Measurements from ENCODE around the gene PLCB3.

PLCB3 gene

GRCh38 chr11:64249563-64250414 lies 1.5 kb upstream of the PLCB3 start:
- DNase-seq (ENCODE audit: low read depth in 4 of 4, low spot score in 1 of 4), result no peak

DNA sequence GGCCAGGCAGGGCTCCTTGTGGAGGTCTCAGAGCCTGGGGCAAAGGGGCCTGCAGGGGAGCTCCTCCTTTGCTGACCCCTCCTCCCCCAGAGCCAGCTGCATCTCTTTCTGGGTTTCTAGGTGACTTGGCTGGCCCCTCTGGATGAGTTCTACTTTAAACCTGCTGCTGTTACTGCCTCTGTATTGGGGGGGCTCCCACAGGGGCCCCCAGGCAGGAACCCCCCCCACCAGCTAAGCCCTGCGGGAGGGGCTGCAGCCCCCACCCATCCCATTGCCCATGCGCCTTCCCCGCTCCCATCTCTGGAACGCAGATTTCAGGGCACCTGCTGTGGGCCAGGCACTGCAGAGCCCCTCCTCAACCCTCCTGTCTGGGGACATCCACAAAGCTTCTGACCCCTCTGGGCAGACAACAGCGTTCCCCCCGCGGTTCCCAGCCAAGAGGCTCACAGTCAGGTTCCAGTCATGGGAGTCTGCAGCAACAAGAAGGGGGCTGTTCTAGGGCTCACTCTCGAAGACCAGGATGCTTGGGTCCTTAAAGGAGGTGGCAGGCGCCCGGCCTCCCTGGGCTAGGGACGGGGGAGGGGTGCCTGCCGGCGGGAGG lies 815 bp upstream of the PLCB3 start:
- DNase-seq (ENCODE audit: low read depth in 4 of 4, low spot score in 1 of 4), result no peak

GRCh38 chr11:64251753-64252002 lies 348 bp downstream of the PLCB3 start:
- no peak for DNase-seq (ENCODE audit: low read depth in 4 of 4, low spot score in 1 of 4)

DNA sequence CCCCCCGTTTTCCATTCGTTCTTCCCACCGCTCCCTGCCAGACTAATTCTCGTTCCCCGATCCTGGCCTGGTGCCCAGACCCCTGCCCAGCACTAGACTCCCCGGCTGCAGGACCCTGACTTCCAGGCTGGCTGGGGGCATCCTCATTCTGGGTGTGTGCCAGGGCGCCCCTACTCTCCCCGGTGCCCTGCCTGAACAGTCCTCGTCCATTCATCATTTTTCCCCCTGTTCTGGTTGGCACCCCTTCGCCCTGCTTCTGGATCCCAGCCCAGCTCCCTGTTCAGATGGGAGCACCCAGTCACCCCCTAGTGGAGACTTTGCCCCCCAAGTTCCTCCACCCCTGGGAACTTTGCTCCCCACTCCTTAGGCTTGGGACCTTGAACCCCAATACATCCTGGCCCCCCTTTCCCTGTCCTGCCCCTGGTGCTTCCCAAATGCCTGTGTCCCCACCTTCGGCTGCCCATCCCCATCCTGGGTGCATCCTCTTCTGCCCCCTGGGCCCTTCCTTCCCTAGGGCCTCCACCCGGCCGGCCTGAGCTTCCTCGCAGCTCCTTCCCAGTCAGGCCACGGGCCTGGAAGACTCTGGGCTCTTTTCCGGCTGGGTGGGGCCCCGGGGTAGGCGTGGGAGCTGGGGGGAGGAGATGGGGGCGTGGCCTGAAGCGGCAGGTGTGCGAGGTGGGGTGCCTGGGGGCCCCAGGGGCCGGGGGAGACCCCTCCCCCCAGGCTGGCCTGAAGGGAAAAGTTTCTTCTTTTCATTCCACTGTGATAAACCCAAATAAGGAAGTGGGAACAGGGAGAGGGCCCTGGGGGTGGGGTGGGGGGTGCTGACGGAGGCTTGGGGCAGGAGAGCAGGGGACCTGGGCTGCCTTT lies 908 bp downstream of the PLCB3 start:
- no peak for DNase-seq (ENCODE audit: low read depth in 4 of 4, low spot score in 1 of 4)

GRCh38 chr11:64253043-64253442 lies 1.7 kb downstream of the PLCB3 start:
- DNase-seq (ENCODE audit: low read depth in 4 of 4, low spot score in 1 of 4), result no peak

DNA sequence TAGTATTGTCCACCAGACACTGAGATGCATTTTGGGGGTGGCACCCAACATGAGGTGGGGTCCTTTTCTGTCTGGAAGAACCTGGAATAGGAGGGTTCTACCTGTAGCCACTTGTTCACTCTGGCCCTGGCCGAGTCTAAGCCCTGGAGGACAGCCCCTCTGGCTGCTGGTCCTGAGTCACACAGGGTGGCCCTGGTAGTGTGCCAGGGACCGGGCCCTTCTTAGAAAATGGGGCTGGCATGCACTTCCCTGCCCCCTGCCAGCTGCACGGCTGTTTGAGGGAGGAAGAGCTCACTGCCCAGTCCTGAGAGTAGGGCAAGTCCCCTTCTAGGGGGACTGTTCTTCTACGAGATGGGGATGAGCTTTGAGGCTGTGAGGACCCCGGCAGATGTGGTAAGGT lies 2.2 kb downstream of the PLCB3 start:
- no peak for DNase-seq (ENCODE audit: low read depth in 4 of 4, low spot score in 1 of 4)

DNA sequence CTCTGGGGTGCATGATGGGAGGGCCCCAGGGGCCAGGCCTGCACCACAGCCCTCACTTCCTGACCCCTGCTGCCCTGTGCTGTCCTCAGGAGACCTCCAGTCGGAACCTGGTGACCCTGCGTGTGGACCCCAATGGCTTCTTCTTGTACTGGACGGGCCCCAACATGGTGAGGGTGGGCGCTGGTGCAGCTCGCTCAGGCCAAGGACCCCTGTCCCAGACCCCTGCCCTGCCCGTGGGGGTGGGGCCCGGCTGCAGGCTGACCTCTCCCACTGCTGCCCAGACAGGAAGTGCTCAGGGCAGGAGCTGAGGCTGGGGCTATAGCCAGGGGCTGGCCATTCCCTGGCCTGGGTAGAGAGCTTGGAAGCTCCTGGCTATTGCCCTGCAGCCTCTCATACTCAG lies 3.0 kb downstream of the PLCB3 start:
- no peak for DNase-seq (ENCODE audit: low read depth in 4 of 4, low spot score in 1 of 4)

GRCh38 chr11:64255135-64256128 lies 4.1 kb downstream of the PLCB3 start:
- no peak for DNase-seq (ENCODE audit: low read depth in 4 of 4, low spot score in 1 of 4)

DNA sequence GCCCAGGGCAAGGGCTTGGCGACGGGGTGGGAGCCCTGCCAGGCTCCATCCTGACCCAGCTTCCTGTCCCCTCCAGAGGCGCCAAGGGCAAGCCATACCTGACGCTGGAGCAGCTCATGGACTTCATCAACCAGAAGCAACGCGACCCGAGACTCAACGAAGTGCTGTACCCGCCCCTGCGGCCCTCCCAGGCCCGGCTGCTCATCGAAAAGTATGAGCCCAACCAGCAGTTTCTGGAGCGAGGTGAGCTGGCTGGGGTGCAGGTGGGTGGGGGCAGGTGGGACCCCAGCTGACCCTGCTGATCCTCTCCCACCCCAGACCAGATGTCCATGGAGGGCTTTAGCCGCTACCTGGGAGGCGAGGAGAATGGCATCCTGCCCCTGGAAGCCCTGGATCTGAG lies 5.0 kb downstream of the PLCB3 start:
- DNase-seq (ENCODE audit: low read depth in 4 of 4, low spot score in 1 of 4), result no peak

DNA sequence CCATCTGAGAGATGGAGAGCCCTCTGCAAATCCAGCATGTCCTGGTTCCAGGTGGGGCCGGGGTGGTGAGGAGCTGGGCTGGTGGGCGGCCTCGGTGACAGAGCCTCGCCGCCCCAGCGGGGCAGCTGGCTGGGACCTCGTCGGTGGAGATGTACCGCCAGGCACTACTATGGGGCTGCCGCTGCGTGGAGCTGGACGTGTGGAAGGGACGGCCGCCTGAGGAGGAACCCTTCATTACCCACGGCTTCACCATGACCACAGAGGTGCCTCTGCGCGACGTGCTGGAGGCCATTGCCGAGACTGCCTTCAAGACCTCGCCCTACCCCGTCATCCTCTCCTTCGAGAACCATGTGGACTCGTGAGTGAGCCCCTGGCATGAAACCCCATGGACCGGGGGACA lies 7.0 kb downstream of the PLCB3 start:
- DNase-seq (ENCODE audit: low read depth in 4 of 4, low spot score in 1 of 4), result no peak

DNA sequence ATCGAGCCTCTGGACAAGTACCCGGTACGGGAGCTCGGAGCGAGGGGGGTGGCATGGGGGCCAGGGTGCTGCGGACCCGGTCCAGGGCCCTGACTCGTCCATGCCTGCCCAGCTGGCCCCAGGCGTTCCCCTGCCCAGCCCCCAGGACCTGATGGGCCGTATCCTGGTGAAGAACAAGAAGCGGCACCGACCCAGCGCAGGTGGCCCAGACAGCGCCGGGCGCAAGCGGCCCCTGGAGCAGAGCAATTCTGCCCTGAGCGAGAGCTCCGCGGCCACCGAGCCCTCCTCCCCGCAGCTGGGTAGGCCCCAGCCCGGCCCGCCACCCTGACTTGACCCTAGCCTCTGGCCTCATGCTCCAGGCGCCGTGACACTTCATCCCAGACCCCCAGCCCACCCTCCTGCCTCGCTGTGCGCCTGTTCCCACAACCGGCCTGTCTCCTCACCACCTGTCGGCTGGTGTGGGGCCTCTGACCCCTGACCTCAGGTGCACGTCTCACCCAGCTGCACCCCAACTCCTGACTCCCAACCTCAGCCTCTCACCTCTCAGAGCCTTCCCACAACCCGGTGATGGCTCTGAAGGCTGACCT lies 7.7 kb downstream of the PLCB3 start:
- DNase-seq (ENCODE audit: low read depth in 4 of 4, low spot score in 1 of 4), result no peak

DNA sequence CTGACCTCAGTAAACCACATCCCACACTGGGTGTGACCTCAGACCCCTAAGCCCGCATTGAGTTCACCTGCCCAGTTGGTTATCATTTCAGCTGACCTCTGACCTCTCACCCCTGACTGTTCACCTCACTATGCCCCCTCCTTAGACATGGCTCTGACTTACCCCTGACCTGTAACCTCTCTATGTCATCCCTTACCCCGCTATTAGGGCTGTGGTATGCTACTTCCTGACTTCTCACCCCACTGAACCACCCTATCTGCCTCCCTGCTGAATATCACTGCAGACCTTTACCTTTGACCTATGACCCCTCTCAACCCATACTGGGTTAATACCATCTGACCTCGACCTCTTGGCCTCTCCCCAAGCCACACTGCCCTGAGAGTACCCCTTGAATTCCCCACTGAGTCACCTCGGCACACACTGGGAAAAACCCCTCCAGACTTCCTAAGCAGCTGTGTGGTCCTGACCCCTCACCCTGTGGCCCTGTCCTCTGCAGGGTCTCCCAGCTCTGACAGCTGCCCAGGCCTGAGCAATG lies 8.3 kb downstream of the PLCB3 start:
- no peak for DNase-seq (ENCODE audit: low read depth in 4 of 4, low spot score in 1 of 4)

DNA sequence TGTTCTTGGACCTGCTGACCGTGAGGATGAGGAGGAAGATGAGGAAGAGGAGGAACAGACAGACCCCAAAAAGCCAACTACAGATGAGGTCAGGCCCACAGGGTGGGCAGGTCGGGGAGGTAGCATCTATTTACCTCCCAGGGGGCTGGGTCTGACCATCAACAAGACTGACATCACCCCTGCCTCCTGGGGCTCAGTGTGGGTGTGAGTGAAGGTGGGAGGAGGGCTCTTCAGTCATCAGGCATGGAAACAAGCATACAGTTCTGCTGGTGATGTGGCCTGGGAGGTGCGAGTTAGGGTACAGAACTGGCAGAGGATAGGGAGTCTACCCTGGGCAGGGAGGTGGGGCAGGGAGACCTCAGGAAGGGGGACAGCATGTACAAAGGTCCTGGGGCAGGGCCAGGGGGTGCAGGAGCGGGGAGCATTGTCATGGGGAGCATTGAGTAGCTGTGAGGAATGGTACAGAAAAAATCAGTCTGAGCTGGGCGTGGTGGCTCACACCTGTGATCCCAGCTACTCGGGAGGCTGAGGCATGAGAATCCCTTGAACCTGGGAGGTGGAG lies 8.9 kb downstream of the PLCB3 start:
- no peak for DNase-seq (ENCODE audit: low read depth in 4 of 4, low spot score in 1 of 4)

DNA sequence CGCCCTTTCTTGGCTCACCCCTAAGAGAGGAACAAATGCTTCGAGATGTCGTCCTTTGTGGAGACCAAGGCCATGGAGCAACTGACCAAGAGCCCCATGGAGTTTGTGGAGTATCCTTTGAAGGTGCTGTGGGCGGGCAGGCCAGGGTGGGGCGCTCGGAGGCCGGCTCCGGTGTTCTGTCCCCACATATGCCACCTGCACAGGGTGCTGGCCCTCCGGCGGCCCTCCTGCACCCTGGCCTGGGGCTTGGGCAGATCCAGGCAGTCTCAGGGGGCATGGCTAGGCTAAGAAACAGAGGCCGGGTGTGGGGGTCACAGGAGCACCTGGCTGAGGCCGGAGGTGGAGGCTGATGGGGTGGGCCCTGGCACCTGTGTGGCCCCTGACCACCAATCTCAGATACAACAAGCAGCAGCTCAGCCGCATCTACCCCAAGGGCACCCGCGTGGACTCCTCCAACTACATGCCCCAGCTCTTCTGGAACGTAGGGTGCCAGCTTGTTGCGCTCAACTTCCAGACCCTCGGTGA lies 10.3 kb downstream of the PLCB3 start:
- no peak for DNase-seq (ENCODE audit: low read depth in 4 of 4, low spot score in 1 of 4)

DNA sequence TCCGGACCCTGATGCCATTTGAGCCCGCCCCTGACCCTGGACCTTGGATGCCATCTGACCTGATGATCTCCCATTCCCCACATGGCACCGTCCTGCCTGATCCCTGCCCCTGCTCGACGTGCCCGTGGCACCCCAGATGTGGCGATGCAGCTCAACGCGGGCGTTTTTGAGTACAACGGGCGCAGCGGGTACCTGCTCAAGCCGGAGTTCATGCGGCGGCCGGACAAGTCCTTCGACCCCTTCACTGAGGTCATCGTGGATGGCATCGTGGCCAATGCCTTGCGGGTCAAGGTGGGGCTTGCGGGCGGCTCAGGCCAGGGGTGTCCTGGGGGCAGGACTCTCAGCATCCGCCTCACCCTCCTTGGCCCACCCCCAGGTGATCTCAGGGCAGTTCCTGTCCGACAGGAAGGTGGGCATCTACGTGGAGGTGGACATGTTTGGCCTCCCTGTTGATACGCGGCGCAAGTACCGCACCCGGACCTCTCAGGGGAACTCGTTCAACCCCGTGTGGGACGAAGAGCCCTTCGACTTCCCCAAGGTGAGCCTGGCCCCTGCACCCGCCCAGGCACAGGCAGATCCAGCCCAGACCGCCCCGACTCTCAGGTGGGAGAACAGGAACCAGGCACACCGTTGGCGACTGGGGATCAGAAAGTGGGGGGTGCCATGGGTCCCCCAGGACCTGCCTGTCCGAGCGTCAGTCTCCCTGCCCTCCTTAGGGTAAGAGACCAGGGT lies 11.1 kb downstream of the PLCB3 start:
- DNase-seq (ENCODE audit: low read depth in 4 of 4, low spot score in 1 of 4), result no peak

DNA sequence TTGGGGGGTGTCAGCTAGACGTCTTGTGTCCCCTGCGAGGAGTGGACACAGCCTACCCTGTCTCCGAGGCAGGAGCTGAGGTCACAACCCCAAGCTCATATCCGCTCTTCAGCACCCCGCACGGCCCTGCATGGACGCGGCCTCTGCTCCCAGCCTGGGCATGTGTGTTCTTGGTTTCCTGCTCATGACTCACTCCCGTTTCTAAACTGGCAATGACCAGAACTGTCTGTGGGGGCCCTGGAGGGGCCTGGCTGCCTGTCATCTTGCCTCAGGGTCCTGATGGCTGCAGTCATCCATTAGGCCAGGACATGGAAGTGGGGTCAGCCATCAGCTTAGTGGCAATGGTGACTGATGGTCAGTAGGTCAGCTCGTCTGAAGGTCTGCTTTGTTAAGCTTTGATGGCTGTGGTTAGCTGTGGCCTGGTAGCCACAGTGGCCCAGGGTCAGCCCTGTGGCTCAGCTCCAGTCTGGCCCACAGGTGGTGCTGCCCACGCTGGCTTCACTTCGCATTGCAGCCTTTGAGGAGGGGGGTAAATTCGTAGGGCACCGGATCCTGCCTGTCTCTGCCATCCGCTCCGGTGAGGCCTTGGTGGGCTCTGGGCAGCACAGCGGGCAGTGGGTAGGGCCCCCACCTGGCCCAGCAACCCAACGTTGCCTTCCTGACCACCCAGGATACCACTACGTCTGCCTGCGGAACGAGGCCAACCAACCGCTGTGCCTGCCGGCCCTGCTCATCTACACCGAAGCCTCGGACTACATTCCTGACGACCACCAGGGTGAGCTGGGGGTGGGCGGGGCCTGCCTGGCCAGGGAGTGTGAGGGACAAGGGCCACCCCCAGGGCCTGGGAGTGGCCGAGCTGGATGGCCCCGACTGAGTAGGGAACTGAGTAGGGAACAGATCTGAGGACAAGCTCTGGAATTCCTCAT lies 12.0 kb downstream of the PLCB3 start:
- DNase-seq (ENCODE audit: low read depth in 4 of 4, low spot score in 1 of 4), result no peak

DNA sequence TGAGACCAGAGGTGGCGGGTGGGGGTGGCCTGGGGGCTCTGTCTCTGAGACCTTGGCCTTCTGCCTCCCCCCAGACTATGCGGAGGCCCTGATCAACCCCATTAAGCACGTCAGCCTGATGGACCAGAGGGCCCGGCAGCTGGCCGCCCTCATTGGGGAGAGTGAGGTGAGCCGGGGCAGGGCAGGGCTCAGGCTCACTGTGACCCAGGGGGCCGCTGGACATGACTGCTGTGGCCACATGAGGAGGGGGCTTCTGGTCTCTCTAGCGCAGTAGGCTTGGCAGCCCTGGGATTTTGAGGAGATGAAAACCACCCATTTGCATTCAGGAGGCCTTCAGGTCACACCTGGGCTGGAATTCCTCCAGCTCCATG lies 12.6 kb downstream of the PLCB3 start:
- no peak for DNase-seq (ENCODE audit: low read depth in 4 of 4, low spot score in 1 of 4)

DNA sequence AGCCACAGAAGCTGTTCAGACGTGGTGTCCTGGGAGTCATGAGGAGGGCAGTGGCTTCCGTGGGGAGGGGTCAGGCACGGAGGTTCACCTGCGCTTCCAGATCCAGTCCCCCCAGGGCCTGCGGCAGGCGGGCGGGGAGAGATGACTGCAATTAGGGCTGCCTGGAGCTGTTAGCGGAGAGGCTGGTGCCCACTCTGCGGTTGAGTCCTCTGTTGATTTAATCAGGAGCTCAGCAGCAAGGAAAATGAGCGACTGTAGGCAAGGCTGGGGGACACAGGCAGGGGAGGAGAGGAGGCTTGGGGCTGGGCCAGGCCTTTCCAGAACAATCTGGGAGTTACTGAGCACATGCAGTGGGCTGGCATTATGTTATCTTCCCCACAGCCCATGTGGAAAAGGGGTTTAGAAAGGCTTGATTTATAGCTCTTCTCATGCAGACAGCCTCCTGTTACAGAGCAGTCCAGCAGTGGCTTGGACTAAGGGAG lies 13.1 kb downstream of the PLCB3 start:
- no peak for DNase-seq (ENCODE audit: low read depth in 4 of 4, low spot score in 1 of 4)

Data from stimulated activated CD4-positive, alpha-beta T cell treated with anti-CD3 and anti-CD28 coated beads, Interleukin-1b, Interleukin-23, amount 100 ng/mL, for 24 hours (primary cell).